HEK293 (cell line): Measurements from ENCODE around the gene RBBP8NL.

ENCODE experiments used
- MZF1 ChIP-seq: fragments of 450-650 bp; formaldehyde crosslinking; IDR thresholded peaks from 2 replicates; pipeline ENCODE4 v1.5.1; 2017; ENCODE audit warnings: missing biosample characterization, missing genetic modification characterization, borderline replicate concordance
- TCF7L2 ChIP-seq: IDR thresholded peaks from 2 replicates; pipeline ENCODE4 v1.6.1; 2011; ENCODE audit warnings: low read depth, mild to moderate bottlenecking, inconsistent platforms, low read length, moderate library complexity, borderline replicate concordance
- YY2 ChIP-seq: fragments of 450-650 bp; formaldehyde crosslinking; IDR thresholded peaks from 2 replicates; pipeline ENCODE4 v1.5.1; 2016; ENCODE audit warnings: missing biosample characterization, missing genetic modification characterization
- ZNF132 ChIP-seq: fragments of 450-650 bp; formaldehyde crosslinking; IDR thresholded peaks from 2 replicates; pipeline ENCODE4 v1.5.1; 2017; ENCODE audit warnings: missing biosample characterization, missing genetic modification characterization, borderline replicate concordance
- ZNF133 ChIP-seq: fragments of 450-650 bp; formaldehyde crosslinking; IDR thresholded peaks from 2 replicates; pipeline ENCODE4 v1.5.1; 2016; ENCODE audit warnings: missing biosample characterization, missing genetic modification characterization
- ZNF155 ChIP-seq: fragments of 450-650 bp; formaldehyde crosslinking; IDR thresholded peaks from 2 replicates; pipeline ENCODE4 v1.5.1; 2016; ENCODE audit warnings: missing biosample characterization, missing genetic modification characterization
- ZNF266 ChIP-seq: fragments of 450-650 bp; formaldehyde crosslinking; IDR thresholded peaks from 2 replicates; pipeline ENCODE4 v1.5.1; 2016; ENCODE audit warnings: missing biosample characterization, missing genetic modification characterization, low read depth
- ZNF426 ChIP-seq: fragments of 450-650 bp; formaldehyde crosslinking; IDR thresholded peaks from 2 replicates; pipeline ENCODE4 v1.5.1; 2017; ENCODE audit warnings: missing biosample characterization, missing genetic modification characterization, mild to moderate bottlenecking, inconsistent platforms, moderate library complexity
- ZNF707 ChIP-seq: fragments of 450-650 bp; formaldehyde crosslinking; IDR thresholded peaks from 2 replicates; pipeline ENCODE4 v1.5.1; 2016; ENCODE audit warnings: missing biosample characterization, missing genetic modification characterization
- ZNF791 ChIP-seq: fragments of 450-650 bp; formaldehyde crosslinking; IDR thresholded peaks from 2 replicates; pipeline ENCODE4 v1.5.1; 2016; ENCODE audit warnings: missing biosample characterization, missing genetic modification characterization
- ZSCAN16 ChIP-seq: fragments of 450-650 bp; formaldehyde crosslinking; IDR thresholded peaks from 2 replicates; pipeline ENCODE4 v1.5.1; 2016; ENCODE audit warnings: missing biosample characterization, missing genetic modification characterization
- ZSCAN23 ChIP-seq: fragments of 450-650 bp; formaldehyde crosslinking; IDR thresholded peaks from 2 replicates; pipeline ENCODE4 v1.5.1; 2016; ENCODE audit warnings: missing biosample characterization, missing genetic modification characterization
- TF ChIP-seq, protein P1 (sequence below): fragments of 450-650 bp; formaldehyde crosslinking; IDR thresholded peaks from 2 replicates; pipeline ENCODE4 v1.5.1; 2016; ENCODE audit warnings: missing biosample characterization, missing genetic modification characterization
- TF ChIP-seq, protein P2 (sequence below): fragments of 450-650 bp; formaldehyde crosslinking; IDR thresholded peaks from 2 replicates; pipeline ENCODE4 v1.5.1; 2016; ENCODE audit warnings: missing biosample characterization, missing genetic modification characterization
- TF ChIP-seq, protein P3 (sequence below): fragments of 450-650 bp; formaldehyde crosslinking; IDR thresholded peaks from 2 replicates; pipeline ENCODE4 v1.5.1; 2016; ENCODE audit warnings: missing biosample characterization, missing genetic modification characterization
- TF ChIP-seq, protein P4 (sequence below): fragments of 450-650 bp; formaldehyde crosslinking; optimal IDR thresholded peaks from 2 replicates; pipeline ENCODE3; 2016; ENCODE audit warnings: missing biosample characterization, mild to moderate bottlenecking, missing genetic modification characterization
- TF ChIP-seq, protein P5 (sequence below): fragments of 450-650 bp; formaldehyde crosslinking; IDR thresholded peaks from 2 replicates; pipeline ENCODE4 v1.5.1; 2016; ENCODE audit warnings: missing biosample characterization, missing genetic modification characterization, borderline replicate concordance

The RBBP8NL gene

DNA sequence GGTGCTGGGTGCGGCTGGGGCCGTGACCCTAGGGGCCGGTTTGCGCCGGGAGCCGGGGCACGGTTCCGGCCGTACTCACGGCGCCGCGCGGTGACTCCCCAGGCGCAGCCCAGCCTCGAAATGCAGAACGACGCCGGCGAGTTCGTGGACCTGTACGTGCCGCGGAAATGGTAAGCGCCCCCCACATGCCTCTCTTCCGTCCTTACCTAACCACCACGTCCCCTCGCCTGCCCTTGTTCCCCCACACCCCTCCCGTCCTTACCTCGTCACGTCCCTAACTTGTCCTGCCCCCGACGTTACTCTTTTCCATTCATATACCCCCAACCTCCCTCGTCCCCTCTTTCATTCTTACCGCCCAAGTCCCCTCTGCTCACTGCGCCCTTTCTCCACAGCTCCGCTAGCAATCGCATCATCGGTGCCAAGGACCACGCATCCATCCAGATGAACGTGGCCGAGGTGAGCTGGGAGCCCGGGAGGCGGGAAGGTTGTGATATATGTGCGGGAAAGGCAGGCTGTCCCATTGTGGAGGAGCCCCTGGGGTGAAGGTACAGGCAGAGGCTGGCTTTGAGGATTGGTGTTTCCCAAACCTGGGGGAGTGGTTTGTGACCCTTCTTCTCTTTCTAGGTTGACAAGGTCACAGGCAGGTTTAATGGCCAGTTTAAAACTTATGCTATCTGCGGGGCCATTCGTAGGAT, 40.0 kb downstream of the RBBP8NL start (continued):
- TF ChIP-seq ZNF791 (peak; percentile 35; the same call in 1 of the 2 replicates), MZF1 (no peak), ZSCAN16 (tag by site-specific recombination) (no peak), ZNF426 (tag by site-specific recombination) (no peak), ZNF266 (tag by site-specific recombination) (no peak), ZNF132 (tag by site-specific recombination) (no peak), TCF7L2 (no peak), ZNF155 (tag by site-specific recombination) (no peak), ZSCAN23 (no peak), YY2 (tag by site-specific recombination) (0 out of 2 replicates have a peak, but pooled peaks have one; percentile 32), ZNF133 (no peak), ZNF707 (no peak)
- TF ChIP-seq, protein P1, sequence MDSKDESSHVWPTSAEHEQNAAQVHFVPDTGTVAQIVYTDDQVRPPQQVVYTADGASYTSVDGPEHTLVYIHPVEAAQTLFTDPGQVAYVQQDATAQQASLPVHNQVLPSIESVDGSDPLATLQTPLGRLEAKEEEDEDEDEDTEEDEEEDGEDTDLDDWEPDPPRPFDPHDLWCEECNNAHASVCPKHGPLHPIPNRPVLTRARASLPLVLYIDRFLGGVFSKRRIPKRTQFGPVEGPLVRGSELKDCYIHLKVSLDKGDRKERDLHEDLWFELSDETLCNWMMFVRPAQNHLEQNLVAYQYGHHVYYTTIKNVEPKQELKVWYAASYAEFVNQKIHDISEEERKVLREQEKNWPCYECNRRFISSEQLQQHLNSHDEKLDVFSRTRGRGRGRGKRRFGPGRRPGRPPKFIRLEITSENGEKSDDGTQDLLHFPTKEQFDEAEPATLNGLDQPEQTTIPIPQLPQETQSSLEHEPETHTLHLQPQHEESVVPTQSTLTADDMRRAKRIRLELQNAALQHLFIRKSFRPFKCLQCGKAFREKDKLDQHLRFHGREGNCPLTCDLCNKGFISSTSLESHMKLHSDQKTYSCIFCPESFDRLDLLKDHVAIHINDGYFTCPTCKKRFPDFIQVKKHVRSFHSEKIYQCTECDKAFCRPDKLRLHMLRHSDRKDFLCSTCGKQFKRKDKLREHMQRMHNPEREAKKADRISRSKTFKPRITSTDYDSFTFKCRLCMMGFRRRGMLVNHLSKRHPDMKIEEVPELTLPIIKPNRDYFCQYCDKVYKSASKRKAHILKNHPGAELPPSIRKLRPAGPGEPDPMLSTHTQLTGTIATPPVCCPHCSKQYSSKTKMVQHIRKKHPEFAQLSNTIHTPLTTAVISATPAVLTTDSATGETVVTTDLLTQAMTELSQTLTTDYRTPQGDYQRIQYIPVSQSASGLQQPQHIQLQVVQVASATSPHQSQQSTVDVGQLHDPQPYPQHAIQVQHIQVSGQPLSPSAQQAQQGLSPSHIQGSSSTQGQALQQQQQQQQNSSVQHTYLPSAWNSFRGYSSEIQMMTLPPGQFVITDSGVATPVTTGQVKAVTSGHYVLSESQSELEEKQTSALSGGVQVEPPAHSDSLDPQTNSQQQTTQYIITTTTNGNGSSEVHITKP (tag by site-specific recombination) = peak; percentile 48
- TF ChIP-seq, protein P2, sequence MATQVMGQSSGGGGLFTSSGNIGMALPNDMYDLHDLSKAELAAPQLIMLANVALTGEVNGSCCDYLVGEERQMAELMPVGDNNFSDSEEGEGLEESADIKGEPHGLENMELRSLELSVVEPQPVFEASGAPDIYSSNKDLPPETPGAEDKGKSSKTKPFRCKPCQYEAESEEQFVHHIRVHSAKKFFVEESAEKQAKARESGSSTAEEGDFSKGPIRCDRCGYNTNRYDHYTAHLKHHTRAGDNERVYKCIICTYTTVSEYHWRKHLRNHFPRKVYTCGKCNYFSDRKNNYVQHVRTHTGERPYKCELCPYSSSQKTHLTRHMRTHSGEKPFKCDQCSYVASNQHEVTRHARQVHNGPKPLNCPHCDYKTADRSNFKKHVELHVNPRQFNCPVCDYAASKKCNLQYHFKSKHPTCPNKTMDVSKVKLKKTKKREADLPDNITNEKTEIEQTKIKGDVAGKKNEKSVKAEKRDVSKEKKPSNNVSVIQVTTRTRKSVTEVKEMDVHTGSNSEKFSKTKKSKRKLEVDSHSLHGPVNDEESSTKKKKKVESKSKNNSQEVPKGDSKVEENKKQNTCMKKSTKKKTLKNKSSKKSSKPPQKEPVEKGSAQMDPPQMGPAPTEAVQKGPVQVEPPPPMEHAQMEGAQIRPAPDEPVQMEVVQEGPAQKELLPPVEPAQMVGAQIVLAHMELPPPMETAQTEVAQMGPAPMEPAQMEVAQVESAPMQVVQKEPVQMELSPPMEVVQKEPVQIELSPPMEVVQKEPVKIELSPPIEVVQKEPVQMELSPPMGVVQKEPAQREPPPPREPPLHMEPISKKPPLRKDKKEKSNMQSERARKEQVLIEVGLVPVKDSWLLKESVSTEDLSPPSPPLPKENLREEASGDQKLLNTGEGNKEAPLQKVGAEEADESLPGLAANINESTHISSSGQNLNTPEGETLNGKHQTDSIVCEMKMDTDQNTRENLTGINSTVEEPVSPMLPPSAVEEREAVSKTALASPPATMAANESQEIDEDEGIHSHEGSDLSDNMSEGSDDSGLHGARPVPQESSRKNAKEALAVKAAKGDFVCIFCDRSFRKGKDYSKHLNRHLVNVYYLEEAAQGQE (tag by site-specific recombination) = no peak
- TF ChIP-seq, protein P3, sequence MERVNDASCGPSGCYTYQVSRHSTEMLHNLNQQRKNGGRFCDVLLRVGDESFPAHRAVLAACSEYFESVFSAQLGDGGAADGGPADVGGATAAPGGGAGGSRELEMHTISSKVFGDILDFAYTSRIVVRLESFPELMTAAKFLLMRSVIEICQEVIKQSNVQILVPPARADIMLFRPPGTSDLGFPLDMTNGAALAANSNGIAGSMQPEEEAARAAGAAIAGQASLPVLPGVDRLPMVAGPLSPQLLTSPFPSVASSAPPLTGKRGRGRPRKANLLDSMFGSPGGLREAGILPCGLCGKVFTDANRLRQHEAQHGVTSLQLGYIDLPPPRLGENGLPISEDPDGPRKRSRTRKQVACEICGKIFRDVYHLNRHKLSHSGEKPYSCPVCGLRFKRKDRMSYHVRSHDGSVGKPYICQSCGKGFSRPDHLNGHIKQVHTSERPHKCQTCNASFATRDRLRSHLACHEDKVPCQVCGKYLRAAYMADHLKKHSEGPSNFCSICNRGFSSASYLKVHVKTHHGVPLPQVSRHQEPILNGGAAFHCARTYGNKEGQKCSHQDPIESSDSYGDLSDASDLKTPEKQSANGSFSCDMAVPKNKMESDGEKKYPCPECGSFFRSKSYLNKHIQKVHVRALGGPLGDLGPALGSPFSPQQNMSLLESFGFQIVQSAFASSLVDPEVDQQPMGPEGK = no peak
- TF ChIP-seq, protein P4, sequence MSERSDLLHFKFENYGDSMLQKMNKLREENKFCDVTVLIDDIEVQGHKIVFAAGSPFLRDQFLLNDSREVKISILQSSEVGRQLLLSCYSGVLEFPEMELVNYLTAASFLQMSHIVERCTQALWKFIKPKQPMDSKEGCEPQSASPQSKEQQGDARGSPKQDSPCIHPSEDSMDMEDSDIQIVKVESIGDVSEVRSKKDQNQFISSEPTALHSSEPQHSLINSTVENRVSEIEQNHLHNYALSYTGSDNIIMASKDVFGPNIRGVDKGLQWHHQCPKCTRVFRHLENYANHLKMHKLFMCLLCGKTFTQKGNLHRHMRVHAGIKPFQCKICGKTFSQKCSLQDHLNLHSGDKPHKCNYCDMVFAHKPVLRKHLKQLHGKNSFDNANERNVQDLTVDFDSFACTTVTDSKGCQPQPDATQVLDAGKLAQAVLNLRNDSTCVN = peak; percentile 59
- TF ChIP-seq, protein P5, sequence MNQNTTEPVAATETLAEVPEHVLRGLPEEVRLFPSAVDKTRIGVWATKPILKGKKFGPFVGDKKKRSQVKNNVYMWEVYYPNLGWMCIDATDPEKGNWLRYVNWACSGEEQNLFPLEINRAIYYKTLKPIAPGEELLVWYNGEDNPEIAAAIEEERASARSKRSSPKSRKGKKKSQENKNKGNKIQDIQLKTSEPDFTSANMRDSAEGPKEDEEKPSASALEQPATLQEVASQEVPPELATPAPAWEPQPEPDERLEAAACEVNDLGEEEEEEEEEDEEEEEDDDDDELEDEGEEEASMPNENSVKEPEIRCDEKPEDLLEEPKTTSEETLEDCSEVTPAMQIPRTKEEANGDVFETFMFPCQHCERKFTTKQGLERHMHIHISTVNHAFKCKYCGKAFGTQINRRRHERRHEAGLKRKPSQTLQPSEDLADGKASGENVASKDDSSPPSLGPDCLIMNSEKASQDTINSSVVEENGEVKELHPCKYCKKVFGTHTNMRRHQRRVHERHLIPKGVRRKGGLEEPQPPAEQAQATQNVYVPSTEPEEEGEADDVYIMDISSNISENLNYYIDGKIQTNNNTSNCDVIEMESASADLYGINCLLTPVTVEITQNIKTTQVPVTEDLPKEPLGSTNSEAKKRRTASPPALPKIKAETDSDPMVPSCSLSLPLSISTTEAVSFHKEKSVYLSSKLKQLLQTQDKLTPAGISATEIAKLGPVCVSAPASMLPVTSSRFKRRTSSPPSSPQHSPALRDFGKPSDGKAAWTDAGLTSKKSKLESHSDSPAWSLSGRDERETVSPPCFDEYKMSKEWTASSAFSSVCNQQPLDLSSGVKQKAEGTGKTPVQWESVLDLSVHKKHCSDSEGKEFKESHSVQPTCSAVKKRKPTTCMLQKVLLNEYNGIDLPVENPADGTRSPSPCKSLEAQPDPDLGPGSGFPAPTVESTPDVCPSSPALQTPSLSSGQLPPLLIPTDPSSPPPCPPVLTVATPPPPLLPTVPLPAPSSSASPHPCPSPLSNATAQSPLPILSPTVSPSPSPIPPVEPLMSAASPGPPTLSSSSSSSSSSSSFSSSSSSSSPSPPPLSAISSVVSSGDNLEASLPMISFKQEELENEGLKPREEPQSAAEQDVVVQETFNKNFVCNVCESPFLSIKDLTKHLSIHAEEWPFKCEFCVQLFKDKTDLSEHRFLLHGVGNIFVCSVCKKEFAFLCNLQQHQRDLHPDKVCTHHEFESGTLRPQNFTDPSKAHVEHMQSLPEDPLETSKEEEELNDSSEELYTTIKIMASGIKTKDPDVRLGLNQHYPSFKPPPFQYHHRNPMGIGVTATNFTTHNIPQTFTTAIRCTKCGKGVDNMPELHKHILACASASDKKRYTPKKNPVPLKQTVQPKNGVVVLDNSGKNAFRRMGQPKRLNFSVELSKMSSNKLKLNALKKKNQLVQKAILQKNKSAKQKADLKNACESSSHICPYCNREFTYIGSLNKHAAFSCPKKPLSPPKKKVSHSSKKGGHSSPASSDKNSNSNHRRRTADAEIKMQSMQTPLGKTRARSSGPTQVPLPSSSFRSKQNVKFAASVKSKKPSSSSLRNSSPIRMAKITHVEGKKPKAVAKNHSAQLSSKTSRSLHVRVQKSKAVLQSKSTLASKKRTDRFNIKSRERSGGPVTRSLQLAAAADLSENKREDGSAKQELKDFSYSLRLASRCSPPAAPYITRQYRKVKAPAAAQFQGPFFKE (tag by site-specific recombination) = no peak
